Panc1 (cell line): Measurements from ENCODE around the gene HCRT. TPM values are rescaled to one million over a fixed set of nuclear protein-coding genes. Genes with fewer than 3 reads are reported as not detected.

Source experiments
- ATAC-seq: fragments of 200-7000 bp; cut with Tn5 transposase; 2 replicates; pipeline ENCODE4 v1.9.1; 2020; ENCODE audit warnings: mild to moderate bottlenecking, moderate library complexity
- BruUV-seq: library from RNA; stranded (reverse); fragments of 400-500 nt; replicated peaks from 2 replicates; lab custom pipeline; 2021; lab: Mats Ljungman, UMichigan
- CTCF ChIA-PET: fragments of 300-600 bp; sonication (Branson Sonifier 250); formaldehyde crosslinking; loops from one replicate; lab custom pipeline; 2022; ENCODE audit warnings: antibody characterized with exemption; lab: Charles Lee
- POLR2A ChIA-PET: fragments of 300-600 bp; sonication (Branson Sonifier 250); formaldehyde crosslinking; loops from one replicate; lab custom pipeline; 2022; ENCODE audit warnings: antibody characterized with exemption; lab: Charles Lee
- DNase-seq: peaks from one replicate; pipeline ENCODE4 v3.0.0-alpha.2; 2010; ENCODE audit warnings: low read depth, low spot score
- H3K27ac ChIP-seq: 2 replicates; pipeline ENCODE4 v1.5.1; 2011; ENCODE audit warnings: mild to moderate bottlenecking, low read length, inconsistent platforms
- H3K27me3 ChIP-seq: fragments of 200-500 bp; sonication (Bioruptor generic); 2 replicates; pipeline ENCODE4 v1.6.0; 2014; ENCODE audit warnings: low read length, inconsistent platforms; ENCODE audit not compliant: control insufficient read depth, insufficient read depth
- H3K36me3 ChIP-seq: fragments of 200-500 bp; sonication (Bioruptor generic); 2 replicates; pipeline ENCODE4 v1.5.1; 2014; ENCODE audit warnings: inconsistent platforms, mild to moderate bottlenecking, low read length, moderate library complexity; ENCODE audit not compliant: control insufficient read depth, insufficient read depth
- H3K4me1 ChIP-seq: 2 replicates; pipeline ENCODE4 v1.5.1; 2011; ENCODE audit warnings: inconsistent platforms, mild to moderate bottlenecking, low read length, moderate library complexity; ENCODE audit not compliant: control insufficient read depth, insufficient read depth
- H3K4me3 ChIP-seq, 2 experiments: 2 replicates each; pipeline ENCODE4 v1.5.1; 2011 to 2012; ENCODE audit warnings: low read depth in 2 of 2, low read length in 2 of 2, mild to moderate bottlenecking in 2 of 2, inconsistent platforms in 1 of 2, moderate library complexity in 1 of 2
- H3K9me3 ChIP-seq: fragments of 200-500 bp; sonication (Bioruptor generic); 2 replicates; pipeline ENCODE4 v1.5.1; 2014; ENCODE audit warnings: low read depth, mild to moderate bottlenecking, inconsistent platforms, low read length, moderate library complexity; ENCODE audit not compliant: control insufficient read depth, insufficient read depth
- POLR2AphosphoS5 ChIP-seq: IDR thresholded peaks from 2 replicates; pipeline ENCODE4 v1.6.1; 2012; ENCODE audit warnings: mild to moderate bottlenecking, low read depth, low read length, moderate library complexity
- SIN3A ChIP-seq: IDR thresholded peaks from 2 replicates; pipeline ENCODE4 v1.6.1; 2012; ENCODE audit warnings: low read depth, mild to moderate bottlenecking, low read length, moderate library complexity, borderline replicate concordance; ENCODE audit not compliant: insufficient read depth
- TCF7L2 ChIP-seq: IDR thresholded peaks from 2 replicates; pipeline ENCODE4 v1.6.1; 2011; ENCODE audit warnings: mild to moderate bottlenecking, low read depth, low read length, inconsistent platforms
- in situ Hi-C: cut with HindIII; loops from 2 replicates; pipeline ENCODE4 v1.10.0; 2016; ENCODE audit warnings: low sequenced_read_pairs, low pct_unique_long_range_greater_than_20kb
- intact Hi-C: fragments of 100-400 bp; cut with micrococcal nuclease; formaldehyde crosslinking; loops from one replicate; pipeline ENCODE4 v1.10.0; 2022; ENCODE audit not compliant: unreplicated experiment
- total RNA-seq: library from RNA; stranded (reverse); gene quantifications from one replicate; pipeline ENCODE4 v1.2.1, GENCODE V29; 2021; ENCODE audit not compliant: unreplicated experiment
- TF ChIP-seq, protein P1 (sequence below), 2 experiments: IDR thresholded peaks; 2 replicates each; pipeline ENCODE4 v1.6.1; 2011 to 2012; ENCODE audit warnings: low read depth in 2 of 2, control low read depth in 1 of 2, low read length in 1 of 2, mild to moderate bottlenecking in 1 of 2, moderate library complexity in 1 of 2; ENCODE audit not compliant: insufficient read depth in 1 of 2
- TF ChIP-seq, protein P2 (sequence below): fragments of 450-650 bp; IDR thresholded peaks from 2 replicates; pipeline ENCODE4 v1.5.1; 2017; ENCODE audit warnings: mild to moderate bottlenecking

Gene HCRT
- total RNA-seq, 1 experiment from 2014 or later, result not detected

DNA sequence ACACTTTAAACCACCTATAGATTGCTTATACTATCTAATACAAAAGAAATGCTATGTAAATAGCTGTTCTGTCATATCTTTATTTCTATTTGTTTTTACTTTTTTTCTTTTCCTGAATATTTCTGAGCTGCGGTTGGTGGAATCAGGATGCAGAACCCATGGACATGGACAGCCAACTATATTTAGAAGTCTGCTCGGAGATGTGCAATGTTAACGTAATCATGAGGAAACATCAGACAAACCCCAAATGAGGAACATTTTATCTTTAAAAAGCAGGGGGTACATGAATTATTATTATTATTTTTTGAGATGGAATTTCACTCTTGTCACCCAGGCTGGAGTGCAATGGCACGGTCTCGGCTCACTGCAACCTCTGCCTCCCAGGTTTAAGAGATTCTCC is 40.4 kb upstream of the HCRT start:
- DNase-seq (no peak), ATAC-seq (no peak)
- no TSS peak for BruUV-seq
- ChIA-PET CTCF (no interaction called here), POLR2A (no interaction called here)
- in situ Hi-C loops, result no loop called here
- peaks cover 23% of the 10 kb centered on the region for H3K4me1 ChIP-seq
- H3K4me3 ChIP-seq, result no peak overlapping the region
- intact Hi-C loops, result no loop called here
- no peaks in the 10 kb centered on the region for H3K9me3 ChIP-seq
- TF ChIP-seq TCF7L2 (no peak), SIN3A (no peak)
- TF ChIP-seq, protein P1, sequence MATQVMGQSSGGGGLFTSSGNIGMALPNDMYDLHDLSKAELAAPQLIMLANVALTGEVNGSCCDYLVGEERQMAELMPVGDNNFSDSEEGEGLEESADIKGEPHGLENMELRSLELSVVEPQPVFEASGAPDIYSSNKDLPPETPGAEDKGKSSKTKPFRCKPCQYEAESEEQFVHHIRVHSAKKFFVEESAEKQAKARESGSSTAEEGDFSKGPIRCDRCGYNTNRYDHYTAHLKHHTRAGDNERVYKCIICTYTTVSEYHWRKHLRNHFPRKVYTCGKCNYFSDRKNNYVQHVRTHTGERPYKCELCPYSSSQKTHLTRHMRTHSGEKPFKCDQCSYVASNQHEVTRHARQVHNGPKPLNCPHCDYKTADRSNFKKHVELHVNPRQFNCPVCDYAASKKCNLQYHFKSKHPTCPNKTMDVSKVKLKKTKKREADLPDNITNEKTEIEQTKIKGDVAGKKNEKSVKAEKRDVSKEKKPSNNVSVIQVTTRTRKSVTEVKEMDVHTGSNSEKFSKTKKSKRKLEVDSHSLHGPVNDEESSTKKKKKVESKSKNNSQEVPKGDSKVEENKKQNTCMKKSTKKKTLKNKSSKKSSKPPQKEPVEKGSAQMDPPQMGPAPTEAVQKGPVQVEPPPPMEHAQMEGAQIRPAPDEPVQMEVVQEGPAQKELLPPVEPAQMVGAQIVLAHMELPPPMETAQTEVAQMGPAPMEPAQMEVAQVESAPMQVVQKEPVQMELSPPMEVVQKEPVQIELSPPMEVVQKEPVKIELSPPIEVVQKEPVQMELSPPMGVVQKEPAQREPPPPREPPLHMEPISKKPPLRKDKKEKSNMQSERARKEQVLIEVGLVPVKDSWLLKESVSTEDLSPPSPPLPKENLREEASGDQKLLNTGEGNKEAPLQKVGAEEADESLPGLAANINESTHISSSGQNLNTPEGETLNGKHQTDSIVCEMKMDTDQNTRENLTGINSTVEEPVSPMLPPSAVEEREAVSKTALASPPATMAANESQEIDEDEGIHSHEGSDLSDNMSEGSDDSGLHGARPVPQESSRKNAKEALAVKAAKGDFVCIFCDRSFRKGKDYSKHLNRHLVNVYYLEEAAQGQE (IDR thresholded peaks at IDR 0.05; ENCODE audit: insufficient read depth in 1 of 2, low read depth in 2 of 2, low read length in 1 of 2), result no peak
- no peak overlapping the region for H3K27ac ChIP-seq
- H3K27me3 ChIP-seq, result no peaks in the 10 kb centered on the region
- peaks cover 3% of the 10 kb centered on the region; the same call in 1 of the 2 replicates for H3K36me3 ChIP-seq

DNA sequence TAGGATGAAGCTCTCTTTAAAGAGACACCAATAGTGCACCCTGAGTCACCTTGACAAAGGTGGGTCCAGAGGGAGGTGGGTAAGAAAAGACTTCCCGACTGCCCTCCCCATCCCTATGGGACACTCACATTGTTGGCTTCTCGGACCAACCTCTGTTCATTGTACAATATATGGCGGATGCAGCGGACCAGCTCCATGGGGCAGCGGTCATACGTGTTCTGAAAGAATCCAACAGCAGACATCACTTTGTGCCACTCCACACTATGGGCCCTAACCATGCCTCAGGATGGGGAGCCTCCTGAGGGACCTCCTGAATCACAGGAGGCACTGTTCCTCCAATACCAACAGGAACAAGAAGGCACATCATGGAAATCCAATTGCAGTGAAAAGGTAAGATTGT is 39.4 kb upstream of the HCRT start:
- in situ Hi-C loops (no loop called here), intact Hi-C loops (loop anchor here (5.0 kb wide), 1 partner anchor 48 kb away; no protein-coding TSS in a partner anchor)
- no peak for TF ChIP-seq POLR2AphosphoS5
- TF ChIP-seq, protein P2, sequence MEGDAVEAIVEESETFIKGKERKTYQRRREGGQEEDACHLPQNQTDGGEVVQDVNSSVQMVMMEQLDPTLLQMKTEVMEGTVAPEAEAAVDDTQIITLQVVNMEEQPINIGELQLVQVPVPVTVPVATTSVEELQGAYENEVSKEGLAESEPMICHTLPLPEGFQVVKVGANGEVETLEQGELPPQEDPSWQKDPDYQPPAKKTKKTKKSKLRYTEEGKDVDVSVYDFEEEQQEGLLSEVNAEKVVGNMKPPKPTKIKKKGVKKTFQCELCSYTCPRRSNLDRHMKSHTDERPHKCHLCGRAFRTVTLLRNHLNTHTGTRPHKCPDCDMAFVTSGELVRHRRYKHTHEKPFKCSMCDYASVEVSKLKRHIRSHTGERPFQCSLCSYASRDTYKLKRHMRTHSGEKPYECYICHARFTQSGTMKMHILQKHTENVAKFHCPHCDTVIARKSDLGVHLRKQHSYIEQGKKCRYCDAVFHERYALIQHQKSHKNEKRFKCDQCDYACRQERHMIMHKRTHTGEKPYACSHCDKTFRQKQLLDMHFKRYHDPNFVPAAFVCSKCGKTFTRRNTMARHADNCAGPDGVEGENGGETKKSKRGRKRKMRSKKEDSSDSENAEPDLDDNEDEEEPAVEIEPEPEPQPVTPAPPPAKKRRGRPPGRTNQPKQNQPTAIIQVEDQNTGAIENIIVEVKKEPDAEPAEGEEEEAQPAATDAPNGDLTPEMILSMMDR, result no peak
- no peak for TF ChIP-seq TCF7L2
- TF ChIP-seq SIN3A, result no peak
- TF ChIP-seq, protein P1 (IDR thresholded peaks at IDR 0.05; ENCODE audit: insufficient read depth in 1 of 2, low read depth in 2 of 2, low read length in 1 of 2), result no peak
- BruUV-seq, result no TSS peak
- ATAC-seq, result no peak
- no peak overlapping the region for H3K4me3 ChIP-seq
- ChIA-PET POLR2A (no interaction called here), CTCF (no interaction called here)
- DNase-seq, result no peak
- H3K9me3 ChIP-seq, result no peaks in the 10 kb centered on the region
- no peaks in the 10 kb centered on the region for H3K27me3 ChIP-seq
- 0 out of 2 replicates have a peak overlapping the region, but pooled peaks have one; percentile 17 for H3K27ac ChIP-seq
- H3K36me3 ChIP-seq, result peaks cover 3% of the 10 kb centered on the region; the same call in 1 of the 2 replicates
- peaks cover 16% of the 10 kb centered on the region for H3K4me1 ChIP-seq
